Measurements from ENCODE around the gene WASHC2A. TPM values are rescaled to one million over a fixed set of nuclear protein-coding genes. Genes with fewer than 3 reads are reported as not detected.
A peak's percentile ranks its signal among the peaks of the same experiment; 100 is the strongest.
"Not testable (repeated sequence)": the region's sequence is repeated elsewhere in the genome, so short reads cannot be mapped to it uniquely, and the experiment has no call there.

The WASHC2A gene, protein sequence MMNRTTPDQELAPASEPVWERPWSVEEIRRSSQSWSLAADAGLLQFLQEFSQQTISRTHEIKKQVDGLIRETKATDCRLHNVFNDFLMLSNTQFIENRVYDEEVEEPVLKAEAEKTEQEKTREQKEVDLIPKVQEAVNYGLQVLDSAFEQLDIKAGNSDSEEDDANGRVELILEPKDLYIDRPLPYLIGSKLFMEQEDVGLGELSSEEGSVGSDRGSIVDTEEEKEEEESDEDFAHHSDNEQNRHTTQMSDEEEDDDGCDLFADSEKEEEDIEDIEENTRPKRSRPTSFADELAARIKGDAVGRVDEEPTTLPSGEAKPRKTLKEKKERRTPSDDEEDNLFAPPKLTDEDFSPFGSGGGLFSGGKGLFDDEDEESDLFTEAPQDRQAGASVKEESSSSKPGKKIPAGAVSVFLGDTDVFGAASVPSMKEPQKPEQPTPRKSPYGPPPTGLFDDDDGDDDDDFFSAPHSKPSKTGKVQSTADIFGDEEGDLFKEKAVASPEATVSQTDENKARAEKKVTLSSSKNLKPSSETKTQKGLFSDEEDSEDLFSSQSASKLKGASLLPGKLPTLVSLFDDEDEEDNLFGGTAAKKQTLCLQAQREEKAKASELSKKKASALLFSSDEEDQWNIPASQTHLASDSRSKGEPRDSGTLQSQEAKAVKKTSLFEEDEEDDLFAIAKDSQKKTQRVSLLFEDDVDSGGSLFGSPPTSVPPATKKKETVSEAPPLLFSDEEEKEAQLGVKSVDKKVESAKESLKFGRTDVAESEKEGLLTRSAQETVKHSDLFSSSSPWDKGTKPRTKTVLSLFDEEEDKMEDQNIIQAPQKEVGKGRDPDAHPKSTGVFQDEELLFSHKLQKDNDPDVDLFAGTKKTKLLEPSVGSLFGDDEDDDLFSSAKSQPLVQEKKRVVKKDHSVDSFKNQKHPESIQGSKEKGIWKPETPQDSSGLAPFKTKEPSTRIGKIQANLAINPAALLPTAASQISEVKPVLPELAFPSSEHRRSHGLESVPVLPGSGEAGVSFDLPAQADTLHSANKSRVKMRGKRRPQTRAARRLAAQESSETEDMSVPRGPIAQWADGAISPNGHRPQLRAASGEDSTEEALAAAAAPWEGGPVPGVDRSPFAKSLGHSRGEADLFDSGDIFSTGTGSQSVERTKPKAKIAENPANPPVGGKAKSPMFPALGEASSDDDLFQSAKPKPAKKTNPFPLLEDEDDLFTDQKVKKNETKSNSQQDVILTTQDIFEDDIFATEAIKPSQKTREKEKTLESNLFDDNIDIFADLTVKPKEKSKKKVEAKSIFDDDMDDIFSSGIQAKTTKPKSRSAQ (N-terminal part only)
- 10 to 100 TPM; 53.7 to 74.8 (median 61.3) TPM for total RNA-seq

GRCh38 chr10:50067546-50068351, at the start of gene WASHC2A:
TSS of gene WASHC2A (plus strand) at chr10:50067954. CDS start at chr10:50068006, 52 bp downstream.
- H3K36me3 ChIP-seq; H3K9me3 ChIP-seq; intact Hi-C loops (cut with DNase I; ENCODE audit: low total_unique reads); in situ Hi-C loops (cut with MboI; ENCODE audit: low pct_ligation_motif_present in 1 of 4, low pct_unique_long_range_greater_than_20kb in 1 of 4, low sequenced_read_pairs in 3 of 4); H3K27me3 ChIP-seq: not testable (repeated sequence)
- Histone ChIP-seq H3K4me1 (peaks cover 0 to 18% (median 0%) of the 10 kb centered on the region in 4 donors), H3K4me3 (peak within 1 kb of the TSS; percentile 70 to 100 (median 73)), H3K27ac (peak within 1 kb of the TSS; percentile 85 to 92 (median 88))
- DNase-seq: peak; percentile 95
- TF ChIP-seq POLR2AphosphoS5 (IDR thresholded peaks at IDR 0.05) (peak; percentile 48 to 81 (median 79)), POLR2A (IDR thresholded peaks at IDR 0.05) (peak; percentile 82)
- TF ChIP-seq, protein P1, sequence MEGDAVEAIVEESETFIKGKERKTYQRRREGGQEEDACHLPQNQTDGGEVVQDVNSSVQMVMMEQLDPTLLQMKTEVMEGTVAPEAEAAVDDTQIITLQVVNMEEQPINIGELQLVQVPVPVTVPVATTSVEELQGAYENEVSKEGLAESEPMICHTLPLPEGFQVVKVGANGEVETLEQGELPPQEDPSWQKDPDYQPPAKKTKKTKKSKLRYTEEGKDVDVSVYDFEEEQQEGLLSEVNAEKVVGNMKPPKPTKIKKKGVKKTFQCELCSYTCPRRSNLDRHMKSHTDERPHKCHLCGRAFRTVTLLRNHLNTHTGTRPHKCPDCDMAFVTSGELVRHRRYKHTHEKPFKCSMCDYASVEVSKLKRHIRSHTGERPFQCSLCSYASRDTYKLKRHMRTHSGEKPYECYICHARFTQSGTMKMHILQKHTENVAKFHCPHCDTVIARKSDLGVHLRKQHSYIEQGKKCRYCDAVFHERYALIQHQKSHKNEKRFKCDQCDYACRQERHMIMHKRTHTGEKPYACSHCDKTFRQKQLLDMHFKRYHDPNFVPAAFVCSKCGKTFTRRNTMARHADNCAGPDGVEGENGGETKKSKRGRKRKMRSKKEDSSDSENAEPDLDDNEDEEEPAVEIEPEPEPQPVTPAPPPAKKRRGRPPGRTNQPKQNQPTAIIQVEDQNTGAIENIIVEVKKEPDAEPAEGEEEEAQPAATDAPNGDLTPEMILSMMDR (IDR thresholded peaks at IDR 0.05): peak in 1 of 5 experiments; percentile 22
- WGBS, 2 donors (ENCODE audit: low coverage in 1 of 2): 1% methylated on average over 59 of the region's 73 CpGs; no CpG with 5 or more reads in 1 of the 2 donors

GRCh38 chr10:50019279-50019678, 48.5 kb upstream of the WASHC2A start:
- WGBS, 2 donors (ENCODE audit: low coverage in 1 of 2): 100% methylated on average over 2 of the region's 3 CpGs; no CpG with 5 or more reads in 1 of the 2 donors
- in situ Hi-C loops (cut with MboI; ENCODE audit: low pct_ligation_motif_present in 1 of 4, low pct_unique_long_range_greater_than_20kb in 1 of 4, low sequenced_read_pairs in 3 of 4); H3K9me3 ChIP-seq; H3K27me3 ChIP-seq; DNase-seq; intact Hi-C loops (cut with DNase I; ENCODE audit: low total_unique reads); H3K4me3 ChIP-seq; H3K27ac ChIP-seq; H3K36me3 ChIP-seq; H3K4me1 ChIP-seq: not testable (repeated sequence)

GRCh38 chr10:50020451-50021024, 47.2 kb upstream of the WASHC2A start:
- DNase-seq; H3K27me3 ChIP-seq; intact Hi-C loops (cut with DNase I; ENCODE audit: low total_unique reads); H3K27ac ChIP-seq; H3K36me3 ChIP-seq; H3K4me1 ChIP-seq; H3K4me3 ChIP-seq; H3K9me3 ChIP-seq; in situ Hi-C loops (cut with MboI; ENCODE audit: low pct_ligation_motif_present in 1 of 4, low pct_unique_long_range_greater_than_20kb in 1 of 4, low sequenced_read_pairs in 3 of 4): not testable (repeated sequence)
- WGBS, 2 donors (ENCODE audit: low coverage in 1 of 2): 76% methylated on average over 7 of the region's 13 CpGs; no CpG with 5 or more reads in 1 of the 2 donors

DNA sequence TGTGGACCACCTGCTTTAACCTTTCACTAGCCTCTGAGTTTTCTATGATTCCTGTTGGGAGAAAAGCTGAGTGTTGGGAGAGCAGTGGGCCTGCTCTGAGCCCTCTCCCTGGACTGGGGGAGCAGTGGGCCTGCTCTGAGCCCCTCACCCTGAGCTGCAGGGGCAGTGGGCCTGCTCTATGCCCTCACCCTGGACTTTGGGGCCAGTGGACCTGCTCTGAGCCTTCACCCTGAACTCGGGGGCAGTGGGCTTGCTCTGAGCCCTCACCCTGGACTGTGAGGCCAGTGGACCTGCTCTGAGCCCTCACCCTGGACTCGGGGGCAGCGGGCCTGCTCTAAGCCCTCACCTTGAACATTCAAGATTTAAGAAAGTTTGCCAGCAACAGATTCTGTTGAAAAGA, 46.1 kb upstream of the WASHC2A start:
- no peak for DNase-seq
- intact Hi-C loops (cut with DNase I; ENCODE audit: low total_unique reads): no loop called here
- WGBS, 2 donors (ENCODE audit: low coverage in 1 of 2): 81 to 100% methylated on average over 2 to 3 of the region's 3 CpGs
- Histone ChIP-seq H3K36me3 (no peaks in the 10 kb centered on the region), H3K27ac (no peak overlapping the region), H3K27me3 (no peaks in the 10 kb centered on the region), H3K4me1 (no peaks in the 10 kb centered on the region), H3K4me3 (no peak overlapping the region), H3K9me3 (no peaks in the 10 kb centered on the region)
- TF ChIP-seq POLR2A (IDR thresholded peaks at IDR 0.05): no peak
- TF ChIP-seq POLR2AphosphoS5 (IDR thresholded peaks at IDR 0.05): no peak
- TF ChIP-seq, protein P1 (IDR thresholded peaks at IDR 0.05): no peak
- TF ChIP-seq EP300 (IDR thresholded peaks at IDR 0.05; ENCODE audit: low read depth): no peak
- in situ Hi-C loops (cut with MboI; ENCODE audit: low pct_ligation_motif_present in 1 of 4, low pct_unique_long_range_greater_than_20kb in 1 of 4, low sequenced_read_pairs in 3 of 4): no loop called here

DNA sequence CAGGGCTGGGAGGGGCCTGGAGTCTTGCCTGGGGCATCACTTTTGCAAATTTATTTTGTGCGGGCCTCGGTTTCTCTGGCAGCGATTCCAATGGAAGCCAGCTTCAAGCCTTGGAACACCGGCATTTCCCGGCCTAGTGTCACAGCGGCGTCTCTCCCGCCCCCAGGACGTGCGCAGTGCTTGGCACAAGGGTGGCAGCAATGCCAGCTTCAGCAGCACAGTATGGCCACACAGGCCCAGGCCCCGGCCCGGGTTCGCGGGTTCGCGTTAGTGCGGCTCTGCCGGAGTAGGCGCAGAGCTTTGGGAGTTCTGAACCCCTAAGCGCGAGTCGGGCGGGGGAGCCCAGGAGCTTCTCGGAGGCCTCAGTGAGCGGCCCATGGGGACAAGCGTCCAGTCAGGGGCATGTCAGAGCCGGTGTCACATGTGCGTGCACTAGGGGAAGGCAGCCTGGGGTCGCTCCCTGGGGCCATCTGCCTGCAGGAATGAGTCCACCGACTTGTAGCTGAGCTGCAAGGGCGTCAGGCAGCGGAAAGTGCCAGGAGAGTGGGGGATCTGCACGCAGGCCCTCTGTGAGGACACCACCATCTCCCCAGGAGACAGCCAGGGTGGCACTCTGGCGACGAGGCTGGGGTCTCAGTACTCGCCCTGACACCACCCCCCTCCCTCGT, 42.9 kb upstream of the WASHC2A start:
- H3K4me1 ChIP-seq; in situ Hi-C loops (cut with MboI; ENCODE audit: low pct_ligation_motif_present in 1 of 4, low pct_unique_long_range_greater_than_20kb in 1 of 4, low sequenced_read_pairs in 3 of 4): not testable (repeated sequence)

More for the DNA sequence above, 42.9 kb upstream of the WASHC2A start:
- H3K27me3 ChIP-seq; DNase-seq; H3K36me3 ChIP-seq; H3K4me3 ChIP-seq; H3K9me3 ChIP-seq; H3K27ac ChIP-seq; intact Hi-C loops (cut with DNase I; ENCODE audit: low total_unique reads): not testable (repeated sequence)
- WGBS, 2 donors (ENCODE audit: low coverage in 1 of 2): 74% methylated on average over 21 of the region's 37 CpGs; no CpG with 5 or more reads in 1 of the 2 donors
